ENCODE results near the gene BAZ1B.
"Not testable (repeated sequence)": the region's sequence is repeated elsewhere in the genome, so short reads cannot be mapped to it uniquely, and the experiment has no call there.

DNA sequence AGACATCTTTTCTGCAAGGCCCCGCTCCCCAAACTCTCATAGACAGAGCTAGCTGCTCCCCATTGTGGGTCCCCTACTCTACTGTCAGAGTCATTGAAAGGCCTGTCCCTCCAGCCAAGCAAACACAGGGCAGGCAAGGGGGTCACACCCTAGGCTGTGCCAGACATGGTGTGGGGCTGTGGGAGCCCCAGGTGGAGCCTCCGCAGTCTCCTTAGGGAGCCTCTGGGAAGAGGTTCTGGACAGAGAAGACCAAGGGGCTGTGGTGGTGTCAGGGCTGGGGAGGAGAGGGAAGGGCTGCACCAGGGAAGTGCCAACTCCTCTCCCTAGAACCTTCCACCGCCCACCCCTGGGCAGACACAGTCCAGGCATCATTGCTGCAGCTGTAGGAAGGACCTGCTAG, 117.2 kb downstream of the BAZ1B start:
- TF ChIP-seq RAD21 (conservative IDR thresholded peaks at IDR 0.05); EZH2 (IDR thresholded peaks at IDR 0.05; ENCODE audit: borderline replicate concordance, insufficient read depth, low read length, poor library complexity, severe bottlenecking); MXI1 (conservative IDR thresholded peaks at IDR 0.05; ENCODE audit: poor library complexity, severe bottlenecking); POLR2AphosphoS5 (IDR thresholded peaks at IDR 0.05); TAF1 (IDR thresholded peaks at IDR 0.05; ENCODE audit: low read depth): not testable (repeated sequence)
- TF ChIP-seq, protein P1, sequence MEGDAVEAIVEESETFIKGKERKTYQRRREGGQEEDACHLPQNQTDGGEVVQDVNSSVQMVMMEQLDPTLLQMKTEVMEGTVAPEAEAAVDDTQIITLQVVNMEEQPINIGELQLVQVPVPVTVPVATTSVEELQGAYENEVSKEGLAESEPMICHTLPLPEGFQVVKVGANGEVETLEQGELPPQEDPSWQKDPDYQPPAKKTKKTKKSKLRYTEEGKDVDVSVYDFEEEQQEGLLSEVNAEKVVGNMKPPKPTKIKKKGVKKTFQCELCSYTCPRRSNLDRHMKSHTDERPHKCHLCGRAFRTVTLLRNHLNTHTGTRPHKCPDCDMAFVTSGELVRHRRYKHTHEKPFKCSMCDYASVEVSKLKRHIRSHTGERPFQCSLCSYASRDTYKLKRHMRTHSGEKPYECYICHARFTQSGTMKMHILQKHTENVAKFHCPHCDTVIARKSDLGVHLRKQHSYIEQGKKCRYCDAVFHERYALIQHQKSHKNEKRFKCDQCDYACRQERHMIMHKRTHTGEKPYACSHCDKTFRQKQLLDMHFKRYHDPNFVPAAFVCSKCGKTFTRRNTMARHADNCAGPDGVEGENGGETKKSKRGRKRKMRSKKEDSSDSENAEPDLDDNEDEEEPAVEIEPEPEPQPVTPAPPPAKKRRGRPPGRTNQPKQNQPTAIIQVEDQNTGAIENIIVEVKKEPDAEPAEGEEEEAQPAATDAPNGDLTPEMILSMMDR (IDR thresholded peaks at IDR 0.05; ENCODE audit: poor library complexity, severe bottlenecking) = not testable (repeated sequence)
- TF ChIP-seq, protein P2, sequence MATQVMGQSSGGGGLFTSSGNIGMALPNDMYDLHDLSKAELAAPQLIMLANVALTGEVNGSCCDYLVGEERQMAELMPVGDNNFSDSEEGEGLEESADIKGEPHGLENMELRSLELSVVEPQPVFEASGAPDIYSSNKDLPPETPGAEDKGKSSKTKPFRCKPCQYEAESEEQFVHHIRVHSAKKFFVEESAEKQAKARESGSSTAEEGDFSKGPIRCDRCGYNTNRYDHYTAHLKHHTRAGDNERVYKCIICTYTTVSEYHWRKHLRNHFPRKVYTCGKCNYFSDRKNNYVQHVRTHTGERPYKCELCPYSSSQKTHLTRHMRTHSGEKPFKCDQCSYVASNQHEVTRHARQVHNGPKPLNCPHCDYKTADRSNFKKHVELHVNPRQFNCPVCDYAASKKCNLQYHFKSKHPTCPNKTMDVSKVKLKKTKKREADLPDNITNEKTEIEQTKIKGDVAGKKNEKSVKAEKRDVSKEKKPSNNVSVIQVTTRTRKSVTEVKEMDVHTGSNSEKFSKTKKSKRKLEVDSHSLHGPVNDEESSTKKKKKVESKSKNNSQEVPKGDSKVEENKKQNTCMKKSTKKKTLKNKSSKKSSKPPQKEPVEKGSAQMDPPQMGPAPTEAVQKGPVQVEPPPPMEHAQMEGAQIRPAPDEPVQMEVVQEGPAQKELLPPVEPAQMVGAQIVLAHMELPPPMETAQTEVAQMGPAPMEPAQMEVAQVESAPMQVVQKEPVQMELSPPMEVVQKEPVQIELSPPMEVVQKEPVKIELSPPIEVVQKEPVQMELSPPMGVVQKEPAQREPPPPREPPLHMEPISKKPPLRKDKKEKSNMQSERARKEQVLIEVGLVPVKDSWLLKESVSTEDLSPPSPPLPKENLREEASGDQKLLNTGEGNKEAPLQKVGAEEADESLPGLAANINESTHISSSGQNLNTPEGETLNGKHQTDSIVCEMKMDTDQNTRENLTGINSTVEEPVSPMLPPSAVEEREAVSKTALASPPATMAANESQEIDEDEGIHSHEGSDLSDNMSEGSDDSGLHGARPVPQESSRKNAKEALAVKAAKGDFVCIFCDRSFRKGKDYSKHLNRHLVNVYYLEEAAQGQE (IDR thresholded peaks at IDR 0.05; ENCODE audit: borderline replicate concordance) = not testable (repeated sequence)
